ENCODE measurements around the gene REG1A.

The REG1A gene, protein sequence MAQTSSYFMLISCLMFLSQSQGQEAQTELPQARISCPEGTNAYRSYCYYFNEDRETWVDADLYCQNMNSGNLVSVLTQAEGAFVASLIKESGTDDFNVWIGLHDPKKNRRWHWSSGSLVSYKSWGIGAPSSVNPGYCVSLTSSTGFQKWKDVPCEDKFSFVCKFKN

DNA sequence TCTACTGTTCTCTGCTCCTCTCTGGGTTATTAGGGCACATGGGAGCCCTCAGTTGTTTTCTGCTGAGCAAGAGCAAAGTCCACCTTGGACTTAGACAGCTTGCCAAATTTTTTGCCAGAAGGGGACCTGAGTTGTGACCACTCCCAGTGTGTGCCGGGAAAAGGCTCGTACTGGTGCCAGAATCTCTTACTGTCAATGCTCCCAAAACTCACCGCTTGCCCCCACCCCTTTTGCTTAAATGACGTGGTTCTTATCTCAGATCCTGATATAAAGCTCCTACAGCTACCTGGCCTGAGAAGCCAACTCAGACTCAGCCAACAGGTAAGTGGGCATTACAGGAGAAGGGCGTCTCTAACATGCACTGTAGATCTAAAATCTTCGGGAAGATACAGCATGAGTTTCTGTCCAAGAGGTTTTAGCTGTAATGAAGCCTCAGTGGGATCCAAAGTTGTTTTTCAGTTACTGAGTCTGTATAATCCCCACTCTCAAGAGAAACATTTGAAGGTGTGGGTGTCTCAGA is at the start of gene REG1A:
REG1A (plus strand) TSS at position 295 of the 520 bp plus-strand sequence. CDS start 374 bp downstream, outside the sequence.
- no peak for DNase-seq (ENCODE audit: low read depth in 2 of 2)

DNA sequence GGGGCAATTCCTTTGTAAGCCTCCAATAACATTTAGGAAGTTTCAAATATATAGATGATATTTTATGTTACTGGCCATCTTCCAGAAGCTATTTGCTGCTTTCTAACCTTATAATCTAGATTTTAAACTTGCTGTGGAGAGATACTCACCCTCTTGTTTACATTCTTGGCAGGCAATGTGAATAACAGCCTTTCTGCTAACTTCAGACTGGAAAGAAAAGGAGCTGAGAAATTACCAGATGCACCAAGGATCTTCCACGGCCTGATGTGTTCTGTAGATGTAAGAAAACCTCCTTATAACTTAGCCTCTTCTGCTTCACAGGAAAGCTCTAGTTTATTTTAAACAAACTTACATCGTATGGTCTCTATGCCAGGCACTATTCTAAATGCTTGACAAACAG is 49.2 kb upstream of the REG1A start:
- no peak for DNase-seq (ENCODE audit: low read depth in 2 of 2)

DNA sequence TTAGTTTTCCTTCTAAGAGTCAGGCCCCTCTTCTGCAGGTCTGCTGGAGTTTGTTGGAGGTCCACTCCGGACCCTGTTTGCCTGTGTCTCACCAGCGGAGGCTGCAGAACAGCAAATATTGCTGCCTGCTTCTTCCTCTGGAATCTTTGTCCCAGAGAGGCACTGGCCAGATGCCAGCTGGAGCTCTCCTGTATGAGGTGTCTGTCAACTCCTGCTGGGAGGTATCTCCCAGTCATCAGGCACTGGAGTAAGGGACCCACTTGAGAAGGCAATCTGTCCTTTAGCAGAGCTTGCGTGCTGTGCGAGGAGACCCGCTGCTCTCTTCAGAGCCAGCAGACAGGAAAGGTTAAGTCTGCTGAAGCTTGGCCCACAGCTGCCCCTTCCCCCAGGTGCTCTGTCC is 37.3 kb upstream of the REG1A start:
- no peak for DNase-seq (ENCODE audit: low read depth in 2 of 2)

DNA sequence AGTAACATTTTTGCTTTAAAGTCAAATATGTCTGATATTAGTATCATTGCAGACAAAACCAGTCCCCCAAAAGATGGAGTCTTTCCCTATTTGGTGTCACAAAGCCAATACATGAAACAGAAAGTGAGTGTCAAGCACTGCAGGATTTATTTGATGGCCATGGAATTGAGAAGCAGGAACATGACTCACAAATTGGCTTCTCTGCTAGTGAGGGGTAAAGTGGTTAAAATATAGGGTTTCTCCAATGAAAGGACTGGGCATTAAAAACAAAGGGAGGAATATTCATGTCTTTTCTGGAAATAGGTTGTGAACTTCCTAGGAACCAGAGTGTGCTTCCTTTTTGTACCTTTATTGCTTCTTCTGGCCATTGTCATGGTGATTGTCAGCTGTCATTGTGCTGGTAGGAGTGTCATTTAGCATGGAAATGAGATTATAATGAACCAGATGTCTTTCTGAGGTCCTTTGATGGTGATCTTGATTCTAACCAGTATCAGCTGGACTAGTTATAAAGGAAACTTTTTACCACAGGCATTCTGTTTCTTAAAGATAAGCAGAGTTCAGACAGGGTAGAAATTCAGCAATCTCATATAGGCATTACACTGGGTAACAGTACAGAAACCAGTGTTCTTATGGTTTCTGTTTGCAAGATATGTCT is 36.6 kb upstream of the REG1A start:
- no peak for DNase-seq (ENCODE audit: low read depth in 2 of 2)

DNA sequence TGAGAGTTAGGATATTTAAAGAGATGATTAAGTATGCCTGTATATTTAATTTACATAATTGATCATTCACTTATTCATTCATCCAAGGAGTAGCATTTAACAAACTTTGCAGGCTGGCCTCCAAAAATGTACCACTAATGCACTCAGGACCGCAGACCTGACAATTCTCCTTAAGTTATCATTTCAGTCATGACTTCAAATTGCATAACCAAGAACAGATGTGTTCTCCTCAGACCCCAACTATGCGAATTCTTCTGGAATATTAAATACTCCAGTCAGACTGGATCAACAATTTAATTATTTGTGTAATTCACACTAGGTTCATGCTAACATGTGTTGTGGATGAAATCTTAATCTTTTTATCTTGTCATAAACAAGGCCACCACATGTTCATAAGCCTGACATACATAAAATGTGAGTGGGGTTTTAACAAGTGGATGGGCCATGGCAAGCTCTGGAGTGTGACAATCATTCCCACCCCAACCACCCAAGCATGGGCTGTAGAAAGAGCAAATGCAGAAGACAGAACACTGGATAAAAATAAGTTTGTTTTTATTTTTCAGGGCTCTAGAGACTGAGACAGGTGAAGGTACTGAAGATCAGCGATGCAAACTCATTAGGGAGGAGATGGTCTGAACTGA is 35.7 kb upstream of the REG1A start:
- DNase-seq (ENCODE audit: low read depth in 2 of 2): no peak

DNA sequence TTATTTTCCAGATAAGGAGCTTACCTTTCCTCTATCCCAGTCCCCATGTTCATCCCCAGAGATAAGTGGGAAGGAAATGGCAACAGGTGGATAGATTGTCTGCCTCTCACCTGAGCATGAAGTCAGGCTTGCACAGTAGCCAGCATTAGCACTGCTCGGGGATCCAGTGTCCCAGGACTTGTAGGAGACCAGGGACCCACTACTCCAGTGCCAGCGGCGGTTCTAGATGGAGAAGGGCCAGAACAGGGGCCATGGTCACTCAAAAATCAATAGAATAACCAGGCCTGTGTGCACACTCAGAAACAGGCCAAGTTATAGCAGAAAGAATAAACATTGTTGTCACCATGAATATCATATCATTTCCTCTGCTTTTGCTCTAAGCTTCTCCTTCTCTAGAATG is 34.9 kb upstream of the REG1A start:
- DNase-seq (ENCODE audit: low read depth in 2 of 2): no peak

DNA sequence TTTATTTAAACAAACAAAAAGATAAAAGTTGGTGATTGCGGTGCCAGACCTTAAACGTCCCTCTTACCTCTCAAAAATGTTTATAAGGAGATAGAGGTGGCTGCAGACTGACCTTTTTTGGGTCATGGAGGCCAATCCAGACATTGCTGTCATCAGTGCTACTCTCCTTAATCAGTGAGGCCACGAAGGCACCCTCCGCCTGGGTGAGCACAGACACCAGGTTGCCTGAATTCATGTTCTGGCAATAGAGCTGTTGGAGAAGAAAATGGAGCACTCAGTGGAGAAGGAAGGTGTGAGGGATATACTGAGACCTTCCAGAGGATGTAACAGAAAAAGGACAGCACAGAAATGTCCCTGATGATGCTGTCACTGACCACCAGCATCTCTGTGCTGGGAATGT is 34.0 kb upstream of the REG1A start:
- no peak for DNase-seq (ENCODE audit: low read depth in 2 of 2)

DNA sequence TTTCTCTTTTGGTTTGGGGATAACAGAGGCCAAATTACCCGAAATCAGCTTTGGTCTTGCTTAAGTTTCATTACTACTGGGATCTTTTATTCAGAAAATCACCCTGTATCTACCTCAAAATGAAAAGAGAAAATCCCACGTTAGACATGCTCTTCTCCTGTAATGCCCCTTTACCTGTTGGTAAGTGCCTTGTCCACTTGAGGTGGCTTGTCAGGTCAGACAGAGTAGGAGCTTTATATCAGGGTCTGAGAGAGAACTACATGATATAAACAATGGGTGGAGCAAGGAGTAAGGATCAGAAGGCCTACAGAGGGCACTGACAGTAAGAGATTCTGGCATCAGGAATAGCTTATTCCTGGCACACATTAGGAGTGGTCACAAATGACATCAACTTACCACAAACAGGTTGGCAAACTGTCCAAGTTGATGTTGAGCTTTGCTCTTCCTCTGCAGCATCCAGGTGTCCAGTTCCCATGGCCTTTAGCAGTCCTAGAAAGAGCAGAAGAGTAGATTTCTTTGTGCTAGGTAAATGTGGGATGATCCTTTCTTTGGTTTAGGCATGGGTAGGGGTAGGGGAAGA is 32.4 kb upstream of the REG1A start, which contains the start of gene REG1B:
REG1B (minus strand) TSS at position 209 of the 580 bp plus-strand sequence. CDS start 381 bp downstream, outside the sequence.
- DNase-seq (ENCODE audit: low read depth in 2 of 2): no peak

DNA sequence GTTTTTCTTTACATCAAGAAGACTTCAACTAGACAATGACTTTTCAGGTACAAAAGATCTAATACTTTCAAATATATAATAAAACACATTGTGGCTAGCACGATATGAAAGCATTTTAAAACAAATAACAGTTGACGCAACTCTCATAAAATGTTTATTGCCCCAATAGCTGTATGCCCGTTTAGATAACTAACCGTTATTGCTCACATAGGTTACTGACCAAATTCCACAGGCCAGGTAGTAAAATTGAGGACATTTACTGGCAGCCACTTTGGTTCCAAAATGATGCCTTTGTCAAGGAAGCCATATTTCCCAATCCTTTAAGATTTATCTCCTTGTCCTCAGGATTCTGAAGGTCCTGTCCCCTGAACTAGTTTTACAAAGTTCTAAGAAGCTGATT is 29.6 kb upstream of the REG1A start:
- DNase-seq (ENCODE audit: low read depth in 2 of 2): no peak

DNA sequence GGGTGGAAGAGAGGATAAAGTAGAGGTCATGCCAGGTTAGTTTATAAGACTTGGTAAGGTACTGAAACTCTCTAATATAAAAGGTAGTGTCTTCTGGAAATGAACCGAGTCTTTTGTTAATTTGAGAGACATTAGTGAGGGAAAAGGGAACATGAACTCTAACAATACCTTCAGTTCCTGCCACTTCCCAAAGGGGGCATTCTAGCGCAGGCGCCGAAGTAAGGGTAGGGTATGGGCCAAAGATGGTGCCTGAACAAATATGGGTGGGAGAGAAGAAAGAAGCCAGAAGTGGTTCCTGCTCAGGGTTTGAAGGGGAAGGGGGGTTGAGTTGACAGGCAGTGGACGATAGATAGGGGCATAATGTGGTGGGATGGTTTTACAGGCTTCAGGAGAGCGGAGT is 22.4 kb upstream of the REG1A start:
- DNase-seq (ENCODE audit: low read depth in 2 of 2): no peak

DNA sequence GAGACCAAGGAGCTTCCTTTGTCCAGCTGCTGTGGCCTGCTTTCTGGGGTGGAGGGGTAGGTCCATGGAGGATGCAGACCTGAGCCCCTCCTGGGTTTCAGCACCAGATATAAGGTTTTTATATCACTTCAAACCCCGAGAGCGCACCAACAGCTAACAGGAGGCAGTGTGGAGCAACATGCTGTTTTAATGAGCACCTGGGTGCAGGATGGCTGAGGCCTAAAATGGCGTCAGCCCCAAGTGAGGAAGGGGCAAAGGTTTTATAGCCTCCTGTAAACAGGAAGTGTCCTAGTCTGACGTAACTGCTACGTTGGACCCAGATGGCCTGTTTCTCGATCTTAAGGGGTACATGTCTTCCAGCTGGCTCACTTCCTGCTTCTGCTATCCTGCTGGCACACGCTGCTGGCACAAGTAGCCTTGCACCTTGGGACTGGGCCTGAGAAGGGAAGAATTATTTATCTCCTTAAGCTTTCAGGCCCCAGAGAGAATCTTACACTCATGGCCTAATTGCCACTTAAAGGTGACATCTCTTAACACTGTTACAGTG is 21.1 kb upstream of the REG1A start:
- DNase-seq (ENCODE audit: low read depth in 2 of 2): no peak

DNA sequence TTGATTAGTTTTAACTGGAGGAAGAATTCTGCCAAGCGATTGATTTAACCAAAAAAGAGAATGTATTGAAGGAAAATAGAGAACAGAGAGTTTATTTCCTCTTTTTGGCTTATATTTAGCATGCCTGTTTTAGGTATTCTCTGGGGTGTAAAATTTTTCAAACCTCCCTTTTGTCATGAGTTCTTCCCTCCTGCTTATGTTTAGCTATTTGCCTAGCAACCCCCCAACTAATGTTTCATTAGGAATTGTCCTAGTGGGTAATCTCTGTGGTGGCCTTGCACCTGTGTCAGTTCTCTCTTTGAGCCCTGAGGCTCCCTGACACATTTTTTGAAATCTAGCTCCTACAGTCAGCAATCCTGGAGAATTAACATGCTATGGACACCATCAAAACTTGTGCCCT is 20.0 kb upstream of the REG1A start:
- DNase-seq (ENCODE audit: low read depth in 2 of 2): no peak

DNA sequence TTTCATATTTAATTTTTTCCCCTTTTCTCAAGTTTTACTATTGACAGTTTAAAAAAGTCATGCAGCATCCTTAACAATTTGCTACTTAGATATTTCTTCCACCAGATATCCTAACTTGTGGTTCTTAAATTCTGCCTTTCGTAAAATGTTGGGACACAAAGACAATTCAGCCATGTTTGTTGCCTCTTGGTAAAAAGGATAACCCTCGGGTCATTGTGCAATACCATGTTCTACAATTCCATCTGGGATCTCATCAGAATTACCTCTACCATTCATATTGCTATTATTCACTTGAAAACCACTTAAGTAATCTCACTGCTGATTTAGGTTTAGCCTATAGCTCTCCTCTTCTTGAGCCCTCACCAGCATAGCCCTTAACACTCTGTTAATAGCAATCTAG is 19.3 kb upstream of the REG1A start:
- DNase-seq (ENCODE audit: low read depth in 2 of 2): no peak

DNA sequence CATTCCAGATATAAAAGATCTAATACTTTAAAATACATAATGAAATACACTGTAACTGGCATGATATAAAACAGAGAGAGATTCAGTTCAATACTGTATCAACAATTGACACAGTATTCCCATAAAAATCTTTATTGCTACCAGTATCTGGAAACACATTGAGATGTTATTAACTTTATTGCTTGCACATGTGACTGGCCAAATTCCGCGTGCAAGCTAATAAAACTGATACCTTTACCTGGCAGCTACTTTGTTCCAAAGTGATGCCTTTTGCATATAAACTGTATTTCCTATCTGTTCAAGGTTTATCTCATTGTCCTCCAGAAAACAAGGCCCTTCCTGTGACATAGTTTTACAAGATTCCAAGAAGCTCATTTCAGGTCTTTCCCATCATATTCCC is 17.1 kb upstream of the REG1A start:
- no peak for DNase-seq (ENCODE audit: low read depth in 2 of 2)

DNA sequence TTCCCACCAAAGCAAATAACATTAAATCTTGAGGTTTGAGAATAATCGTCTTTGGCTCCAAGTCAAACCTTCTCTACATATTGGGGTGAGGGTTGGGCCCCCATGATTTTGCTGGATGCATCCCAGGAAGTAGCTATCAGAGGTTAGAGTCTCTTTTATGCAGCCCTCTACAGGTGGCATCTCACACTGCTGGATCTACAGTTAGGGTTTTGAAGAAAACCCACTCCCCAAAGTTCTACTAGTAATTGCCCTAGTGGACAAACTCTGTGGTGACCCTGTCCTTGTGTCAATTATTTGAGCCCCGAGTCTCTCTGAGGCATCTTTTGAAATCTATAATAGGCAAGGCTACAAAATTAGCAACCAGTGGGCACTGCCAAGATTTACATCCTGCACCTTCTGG is 15.0 kb upstream of the REG1A start:
- DNase-seq (ENCODE audit: low read depth in 2 of 2): no peak

DNA sequence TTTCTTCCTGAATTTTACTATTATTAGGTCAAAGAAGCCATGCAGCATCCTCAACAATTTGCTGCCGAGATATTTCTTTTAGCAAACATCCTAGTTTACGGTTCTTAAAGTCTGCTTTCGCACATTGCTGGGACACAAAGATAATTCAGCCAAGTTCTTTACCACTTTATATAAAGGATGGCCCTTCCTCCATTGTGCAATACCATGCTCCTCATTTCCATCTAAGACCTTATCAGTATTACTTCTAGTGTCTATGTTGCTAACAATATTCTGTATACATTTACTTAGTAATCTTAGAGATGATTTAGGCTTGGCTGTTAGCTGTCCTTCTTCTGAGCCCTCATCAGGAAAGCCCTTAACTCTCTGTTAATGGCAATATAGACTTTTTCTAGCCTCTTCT is 8.0 kb upstream of the REG1A start:
- no peak for DNase-seq (ENCODE audit: low read depth in 2 of 2)

DNA sequence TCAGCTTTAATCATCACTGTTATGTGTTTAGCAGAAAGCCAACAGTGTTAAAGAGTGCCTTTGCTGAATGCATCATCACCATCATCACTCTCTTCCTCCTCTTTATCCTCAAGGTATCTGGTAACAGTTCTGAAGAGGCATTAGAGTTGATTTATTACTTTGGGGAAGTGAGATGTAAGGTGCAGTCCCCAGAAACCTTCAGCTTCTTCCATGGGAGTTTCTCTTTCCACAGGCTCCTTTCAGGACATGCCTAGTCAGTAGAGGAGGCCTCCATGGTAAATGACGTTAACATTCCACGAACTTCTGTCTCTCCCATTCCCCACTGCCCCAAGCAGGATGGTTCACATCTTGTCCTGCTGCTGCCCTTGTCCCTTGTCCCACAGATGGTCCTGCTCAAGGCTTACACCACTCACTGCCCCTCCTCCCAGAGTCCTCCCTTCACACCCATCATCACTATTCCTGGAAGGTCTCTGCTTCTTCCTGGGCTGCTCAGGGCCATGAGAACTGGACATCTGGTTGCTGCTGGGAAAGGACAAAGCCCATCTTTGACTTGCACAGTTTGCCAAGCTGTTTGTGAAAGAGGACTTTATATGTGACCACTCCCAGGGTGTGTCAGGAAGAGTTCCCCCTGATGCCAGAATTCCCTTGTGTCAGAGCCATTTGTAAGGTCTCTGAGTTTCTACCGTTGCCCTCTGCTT is 5.3 kb upstream of the REG1A start:
- no peak for DNase-seq (ENCODE audit: low read depth in 2 of 2)

DNA sequence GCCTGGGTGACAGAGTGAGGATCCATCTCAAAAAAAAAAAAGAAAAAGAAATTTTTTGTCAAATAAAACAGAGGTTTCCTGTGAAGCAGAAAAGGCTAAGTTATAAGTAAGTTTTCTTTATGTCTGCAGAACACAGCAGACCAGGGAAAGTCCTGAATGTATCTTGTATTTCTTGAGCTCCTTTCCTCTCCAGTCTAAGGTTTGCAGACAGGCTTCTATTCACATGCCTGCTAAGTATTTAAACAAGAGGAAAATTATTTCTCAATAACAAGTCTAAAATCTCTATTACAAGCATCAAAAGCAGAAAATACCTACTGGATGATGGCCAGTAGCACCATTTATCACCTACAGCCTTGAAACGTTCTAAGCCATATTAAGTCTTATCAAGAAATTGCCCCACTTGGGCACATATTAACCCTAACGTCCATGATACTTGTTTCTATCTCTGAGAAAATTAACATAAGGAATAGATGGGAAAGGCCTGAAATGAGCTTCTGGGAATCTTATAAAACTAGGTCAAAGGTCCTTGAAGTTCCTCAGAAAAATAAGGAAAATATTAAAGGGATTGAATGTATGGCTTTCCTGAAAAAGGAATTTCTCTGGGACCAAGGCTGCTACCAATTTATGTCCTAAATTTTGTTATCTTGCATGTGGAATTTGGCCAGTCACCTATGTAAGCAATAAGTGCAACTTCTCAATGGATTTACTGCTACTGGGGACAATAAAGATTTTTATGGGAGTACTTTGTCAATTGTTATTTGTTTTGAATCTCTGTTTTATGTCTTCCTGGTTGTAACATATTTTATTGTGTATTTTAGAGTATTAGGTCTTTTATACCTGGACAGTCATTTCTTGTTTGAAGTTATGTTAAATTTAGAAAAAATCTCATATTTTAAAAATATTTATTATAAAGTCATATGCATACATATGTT is 3.0 kb upstream of the REG1A start:
- no peak for DNase-seq (ENCODE audit: low read depth in 2 of 2)

DNA sequence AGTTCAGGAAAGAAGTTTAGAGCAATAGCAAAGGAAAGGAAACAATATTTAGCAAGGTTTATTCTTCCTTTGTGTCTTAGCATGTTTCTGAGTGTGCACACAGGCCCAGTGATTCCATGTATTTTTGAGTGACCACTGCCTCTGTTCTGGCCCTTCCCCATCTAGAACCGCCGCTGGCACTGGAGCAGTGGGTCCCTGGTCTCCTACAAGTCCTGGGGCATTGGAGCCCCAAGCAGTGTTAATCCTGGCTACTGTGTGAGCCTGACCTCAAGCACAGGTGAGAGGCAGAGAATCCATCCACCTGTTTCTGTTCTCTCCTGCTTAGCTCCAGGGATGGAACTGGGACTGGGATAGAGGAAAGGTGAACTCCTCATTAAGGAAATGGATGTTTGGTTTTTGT is 2.4 kb downstream of the REG1A start:
- no peak for DNase-seq (ENCODE audit: low read depth in 2 of 2)

DNA sequence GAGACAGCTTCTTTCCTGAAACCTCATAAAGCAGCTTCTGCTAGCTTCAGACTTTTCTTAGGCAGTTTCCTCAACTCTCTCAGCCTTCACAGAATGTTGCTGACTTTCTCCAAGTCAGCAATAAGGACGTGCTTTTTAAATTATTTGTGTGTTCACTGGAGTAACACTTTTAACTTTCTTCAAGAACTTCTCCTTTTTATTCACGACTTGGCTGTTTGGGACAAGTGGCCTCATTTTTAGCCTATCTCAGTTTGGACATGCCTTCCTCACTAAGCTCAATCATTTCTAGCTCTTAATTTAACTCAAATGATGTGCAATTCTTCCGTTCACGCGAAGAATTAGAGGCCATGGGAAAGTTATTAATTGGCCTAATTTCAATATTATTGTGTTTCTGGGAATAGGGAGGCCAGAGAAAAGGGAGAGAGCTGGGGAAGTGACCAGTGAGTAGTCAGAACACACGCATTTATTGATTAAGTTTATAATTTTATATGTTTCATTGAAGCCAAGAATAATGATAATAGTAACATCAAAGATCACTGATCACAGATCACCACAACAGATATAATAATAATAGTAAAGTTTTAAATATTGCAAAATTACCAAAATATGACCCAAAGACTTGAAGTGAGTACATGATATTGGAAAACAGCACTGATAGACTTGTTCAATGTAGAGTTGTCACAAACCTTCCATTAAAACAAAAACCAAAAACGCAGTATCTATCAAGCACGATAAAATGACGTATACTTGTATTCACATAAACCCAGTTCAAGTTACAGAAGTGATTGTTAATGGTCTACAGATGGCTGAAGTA is 4.8 kb downstream of the REG1A start:
- DNase-seq (ENCODE audit: low read depth in 2 of 2): no peak
